Measurements from ENCODE around the gene THTPA.

GRCh38 chr14:23573384-23574015 is 17.4 kb downstream of the THTPA start:
- TF ChIP-seq CTCF (conservative IDR thresholded peaks at IDR 0.05) (no peak), EZH2 (IDR thresholded peaks at IDR 0.05; ENCODE audit: low read depth) (no peak)
